Right ventricle myocardium inferior (tissue), 1 donor: ENCODE measurements around the gene KISS1R. TPM values are rescaled to one million over a fixed set of nuclear protein-coding genes. Genes with fewer than 3 reads are reported as not detected.
"Not testable (repeated sequence)": the region's sequence is repeated elsewhere in the genome, so short reads cannot be mapped to it uniquely, and the experiment has no call there.

ENCODE experiments used
- ATAC-seq: fragments of 200-7000 bp; cut with Tn5 transposase; one replicate; pipeline ENCODE4 v1.9.1; 2020; ENCODE audit warnings: mild to moderate bottlenecking, moderate library complexity
- DNase-seq: peaks from one replicate; pipeline ENCODE4 v3.0.0; 2021; ENCODE audit errors: missing footprints
- intact Hi-C: fragments of 100-400 bp; cut with DNase I; formaldehyde crosslinking; loops from one replicate; pipeline ENCODE4 v1.11.0; 2022
- total RNA-seq: library from RNA; stranded (reverse); fragmentation: NEBNext Ultra II Directional; extraction: Animal tissue kit (Norgen Biotek cat#: 25700); gene quantifications from one replicate; pipeline ENCODE4 v1.2.1, GENCODE V29; 2021
- donor health status: DM: no; HTN: yes; CAD: no; lungs with severe emphysema.

The KISS1R gene
- total RNA-seq, 1 donor from 2014 or later: not detected

GRCh38 chr19:878751-879561, 38.2 kb upstream of the KISS1R start:
- ATAC-seq, DNase-seq, intact Hi-C loops: not testable (repeated sequence)

GRCh38 chr19:879711-880438, 37.3 kb upstream of the KISS1R start:
- intact Hi-C loops: no loop called here
- no peak for ATAC-seq
- DNase-seq: no peak

- intact Hi-C loops: no loop called here
- DNase-seq (no peak), ATAC-seq (no peak)
Observed at GRCh38 chr19:881385-882071, 35.6 kb upstream of the KISS1R start.

GRCh38 chr19:882871-883497, 34.1 kb upstream of the KISS1R start:
- DNase-seq (no peak), ATAC-seq (no peak)
- intact Hi-C loops: no loop called here

GRCh38 chr19:883661-884211, 33.4 kb upstream of the KISS1R start:
- intact Hi-C loops: no loop called here
- no peak for DNase-seq
- no peak for ATAC-seq

- DNase-seq (no peak), ATAC-seq (no peak)
- intact Hi-C loops: no loop called here
Observed at GRCh38 chr19:884420-885211, 32.5 kb upstream of the KISS1R start.

- DNase-seq (no peak), ATAC-seq (no peak)
- intact Hi-C loops: no loop called here
Observed at GRCh38 chr19:885536-886224, 31.5 kb upstream of the KISS1R start.

DNA sequence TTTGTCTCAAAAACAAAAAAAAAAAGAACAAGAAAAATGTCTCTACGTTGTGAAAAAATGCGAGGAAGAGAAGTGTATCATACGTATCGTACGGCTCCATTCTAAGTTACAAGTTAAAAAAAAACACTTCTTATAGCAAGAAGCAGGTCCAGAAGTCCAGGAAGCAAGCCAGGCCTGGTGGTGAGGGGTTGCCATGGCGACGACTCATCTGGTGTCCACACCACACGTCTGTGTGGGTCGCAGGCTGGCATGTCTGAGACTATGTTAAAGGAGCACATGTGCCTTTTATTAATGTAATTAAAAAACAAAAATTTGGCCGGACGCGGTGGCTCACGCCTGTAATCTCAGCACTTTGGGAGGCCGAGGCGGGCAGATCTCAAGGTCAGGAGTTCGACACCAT, 30.1 kb upstream of the KISS1R start:
- intact Hi-C loops: no loop called here
- DNase-seq (no peak), ATAC-seq (no peak)

DNA sequence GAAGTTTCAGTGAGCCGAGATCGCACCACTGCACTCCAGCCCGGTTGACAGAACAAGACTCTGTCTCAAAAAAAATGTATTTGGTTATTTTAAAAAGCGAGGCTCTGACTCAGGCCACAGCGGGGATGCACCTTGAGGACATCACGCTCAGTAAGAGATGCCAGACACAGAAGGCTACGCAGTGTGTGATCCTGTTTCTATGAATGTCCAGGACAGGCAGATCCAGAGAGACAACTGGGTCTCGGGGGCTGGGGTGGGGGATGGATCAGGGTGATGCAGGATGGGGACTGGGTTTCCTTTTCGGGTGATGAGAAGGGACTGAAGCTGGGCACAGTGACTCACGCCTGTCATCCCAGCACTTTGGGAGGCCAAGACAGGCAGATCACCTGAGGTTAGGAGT, 29.5 kb upstream of the KISS1R start:
- no peak for ATAC-seq
- intact Hi-C loops: no loop called here
- no peak for DNase-seq

GRCh38 chr19:888581-889385, 28.4 kb upstream of the KISS1R start:
- DNase-seq: no peak
- ATAC-seq: no peak
- intact Hi-C loops: no loop called here

DNA sequence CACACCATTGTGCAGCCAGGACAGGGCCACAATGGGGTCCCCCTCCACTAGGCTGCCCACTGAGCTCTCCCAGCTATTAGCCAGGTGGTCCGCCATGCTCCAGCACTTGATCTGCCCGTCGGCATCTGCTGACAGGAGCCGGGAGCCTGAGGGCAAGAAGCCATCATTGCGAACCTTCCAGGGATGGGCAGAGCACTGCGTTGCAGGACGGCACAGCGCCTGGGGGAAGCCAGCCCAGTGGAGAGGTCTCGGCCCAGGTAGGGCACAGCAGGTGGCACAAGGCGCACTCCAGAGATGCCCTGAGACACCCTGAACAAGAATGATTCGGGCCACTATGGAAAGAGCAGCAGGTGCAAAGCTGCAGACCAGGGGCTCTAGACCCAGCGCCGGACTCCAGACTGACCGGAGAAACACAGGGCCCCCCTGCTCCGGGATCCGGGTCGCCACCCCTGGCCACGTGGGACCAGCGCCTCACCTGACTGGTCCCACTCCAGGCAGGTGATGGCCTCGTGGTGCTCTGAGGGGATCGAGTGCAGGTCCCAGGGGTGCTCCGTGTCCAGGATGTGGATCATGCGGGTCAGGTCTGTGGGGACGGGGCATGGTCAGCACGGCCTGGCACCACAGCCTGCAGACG, 27.4 kb upstream of the KISS1R start:
- ATAC-seq (no peak), DNase-seq (no peak)
- intact Hi-C loops: no loop called here

- DNase-seq (no peak), ATAC-seq (no peak)
- intact Hi-C loops: no loop called here
Observed at GRCh38 chr19:890831-891230, 26.3 kb upstream of the KISS1R start.

- not testable (repeated sequence) for DNase-seq
Observed at GRCh38 chr19:891421-892200, 25.5 kb upstream of the KISS1R start.

GRCh38 chr19:892243-892893, 24.8 kb upstream of the KISS1R start:
- no peak for DNase-seq
- no peak for ATAC-seq
- intact Hi-C loops: no loop called here

More at GRCh38 chr19:891421-892200, 25.5 kb upstream of the KISS1R start:
- intact Hi-C loops, ATAC-seq: not testable (repeated sequence)
